Esophagus squamous epithelium (tissue), 4 donors: ENCODE measurements around the gene MBNL3.

ENCODE experiments used
- CTCF ChIP-seq, 6 experiments: fragments of 450-650 bp in 4 of 6; fragments of 200-600 bp in 2 of 6; sonication (generic) in 2 of 6; IDR thresholded peaks; one replicate each; pipeline ENCODE4 v1.5.1; 2016 to 2019; ENCODE audit warnings: antibody characterized with exemption in 6 of 6, mild to moderate bottlenecking in 4 of 6, moderate library complexity in 4 of 6
- POLR2A ChIP-seq, 4 donors: fragments of 450-650 bp; IDR thresholded peaks; one replicate each; pipeline ENCODE4 v1.6.1; 2017; ENCODE audit warnings: antibody characterized with exemption in 4 of 4, mild to moderate bottlenecking in 4 of 4, moderate library complexity in 3 of 4

GRCh38 chrX:132423323-132423722 is 65.5 kb downstream of the MBNL3 start:
- TF ChIP-seq CTCF (IDR thresholded peaks at IDR 0.05) (no peak), POLR2A (IDR thresholded peaks at IDR 0.05) (no peak)
